Measurements from ENCODE around the gene GLRA3. TPM values are rescaled to one million over a fixed set of nuclear protein-coding genes. Genes with fewer than 3 reads are reported as not detected.

GLRA3 gene
- total RNA-seq, 2 experiments from 2014 or later, result not detected

DNA sequence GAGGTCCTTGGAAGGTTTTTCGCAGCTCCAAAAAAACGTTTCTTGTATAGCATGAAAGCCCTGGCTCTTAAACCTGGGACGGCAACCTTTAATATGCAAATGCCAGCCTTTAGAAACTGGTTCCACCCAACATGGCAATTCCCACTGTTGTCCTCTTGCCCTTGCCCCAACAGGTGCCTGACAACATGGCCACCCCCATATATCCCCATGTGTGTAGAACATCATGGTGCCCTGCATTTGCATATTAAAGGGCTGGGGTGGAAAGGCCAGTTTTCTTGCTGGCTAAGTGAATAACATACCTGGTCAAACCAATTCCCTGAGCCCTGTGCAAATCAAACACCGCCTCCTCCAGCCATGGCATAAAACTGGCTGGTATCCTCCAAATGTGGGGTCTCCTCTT lies 26.0 kb upstream of the GLRA3 start:
- CTCF ChIA-PET, result no interaction called here
- Mint-ChIP-seq H3K27me3 (no peaks in the 10 kb centered on the region), H3K36me3 (ENCODE audit: low read depth) (no peaks in the 10 kb centered on the region), H3K4me1 (no peaks in the 10 kb centered on the region), H3K9me3 (no peaks in the 10 kb centered on the region), H3K27ac (no peak overlapping the region), H3K4me3 (no peak overlapping the region)
- no peak for DNase-seq
- POLR2A ChIA-PET, result no interaction called here

DNA sequence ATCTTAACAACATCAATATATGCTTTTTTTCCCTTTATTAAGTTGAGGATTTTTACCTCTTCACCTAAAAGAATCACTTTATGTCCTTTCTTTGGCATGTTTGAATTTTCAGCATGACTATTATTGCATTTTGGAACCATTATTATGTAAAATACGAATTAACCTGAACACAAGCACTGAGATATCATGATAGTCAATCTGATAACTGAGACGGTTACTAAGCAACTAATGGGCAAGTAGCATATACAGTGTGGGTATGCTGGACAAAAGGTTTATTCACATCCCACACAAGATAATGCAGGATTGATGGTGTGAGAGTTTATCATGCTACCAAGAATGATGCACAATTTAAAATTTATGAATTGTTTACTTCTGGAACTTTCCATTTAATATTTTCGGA lies 24.6 kb upstream of the GLRA3 start:
- Mint-ChIP-seq H3K4me3 (no peak overlapping the region), H3K27ac (no peak overlapping the region), H3K4me1 (no peaks in the 10 kb centered on the region), H3K27me3 (no peaks in the 10 kb centered on the region), H3K9me3 (no peaks in the 10 kb centered on the region), H3K36me3 (ENCODE audit: low read depth) (no peaks in the 10 kb centered on the region)
- DNase-seq, result no peak
- ChIA-PET CTCF (no interaction called here), POLR2A (no interaction called here)

- Mint-ChIP-seq H3K36me3 (ENCODE audit: low read depth) (no peaks in the 10 kb centered on the region), H3K9me3 (peaks cover 3% of the 10 kb centered on the region), H3K27ac (no peak overlapping the region), H3K4me3 (no peak overlapping the region), H3K4me1 (no peaks in the 10 kb centered on the region), H3K27me3 (no peaks in the 10 kb centered on the region)
- CTCF ChIA-PET, result no interaction called here
- DNase-seq, result no peak
- POLR2A ChIA-PET, result no interaction called here
These were observed 19.5 kb upstream of the GLRA3 start for GRCh38 chr4:174848596-174848995.

GRCh38 chr4:174847801-174848427 lies 18.9 kb upstream of the GLRA3 start:
- ChIA-PET POLR2A (no interaction called here), CTCF (no interaction called here)
- peaks cover 4% of the 10 kb centered on the region for H3K9me3 Mint-ChIP-seq
- H3K4me1 Mint-ChIP-seq, result no peaks in the 10 kb centered on the region
- no peak overlapping the region for H3K4me3 Mint-ChIP-seq
- DNase-seq, result no peak
- H3K27ac Mint-ChIP-seq, result no peak overlapping the region
- no peaks in the 10 kb centered on the region for H3K27me3 Mint-ChIP-seq
- H3K36me3 Mint-ChIP-seq (ENCODE audit: low read depth), result no peaks in the 10 kb centered on the region

DNA sequence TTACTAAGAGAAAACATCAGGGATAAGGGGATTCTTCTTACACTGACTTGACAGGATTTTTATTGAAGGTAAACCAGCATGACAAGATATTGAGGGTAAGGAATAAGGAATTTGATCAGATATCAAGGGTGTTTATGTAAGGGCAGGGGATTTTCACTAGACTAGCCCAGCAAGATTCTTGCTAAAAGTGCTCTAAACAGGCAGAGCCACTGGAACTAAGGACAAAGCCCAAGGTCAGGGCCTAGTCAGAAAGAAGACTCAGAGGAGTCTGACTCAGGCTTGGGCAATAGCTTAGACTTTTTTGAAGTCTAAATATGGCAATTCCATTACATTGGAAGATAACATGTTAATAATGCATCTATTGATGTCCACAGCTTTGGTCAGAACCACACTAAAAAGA lies 6.5 kb upstream of the GLRA3 start:
- Mint-ChIP-seq H3K36me3 (ENCODE audit: low read depth) (no peaks in the 10 kb centered on the region), H3K27me3 (no peaks in the 10 kb centered on the region), H3K4me3 (no peak overlapping the region), H3K27ac (no peak overlapping the region), H3K4me1 (no peaks in the 10 kb centered on the region), H3K9me3 (no peaks in the 10 kb centered on the region)
- ChIA-PET POLR2A (no interaction called here), CTCF (no interaction called here)
- DNase-seq, result no peak

GRCh38 chr4:174834477-174834876 lies 5.4 kb upstream of the GLRA3 start:
- CTCF ChIA-PET, result no interaction called here

GRCh38 chr4:174826660-174827059 lies 2.4 kb downstream of the GLRA3 start:
- Mint-ChIP-seq H3K4me3 (no peak overlapping the region), H3K4me1 (peaks cover 4% of the 10 kb centered on the region), H3K27me3 (peaks cover 10% of the 10 kb centered on the region), H3K9me3 (peaks cover 3% of the 10 kb centered on the region), H3K36me3 (ENCODE audit: low read depth) (no peaks in the 10 kb centered on the region), H3K27ac (no peak overlapping the region)
- ChIA-PET POLR2A (no interaction called here), CTCF (no interaction called here)
- no peak for DNase-seq

More at GRCh38 chr4:174834477-174834876, 5.4 kb upstream of the GLRA3 start:
- H3K36me3 Mint-ChIP-seq (ENCODE audit: low read depth), result no peaks in the 10 kb centered on the region
- no peak overlapping the region for H3K4me3 Mint-ChIP-seq
- POLR2A ChIA-PET, result no interaction called here
- H3K9me3 Mint-ChIP-seq, result no peaks in the 10 kb centered on the region
- H3K4me1 Mint-ChIP-seq, result no peaks in the 10 kb centered on the region
- peaks cover 2% of the 10 kb centered on the region for H3K27me3 Mint-ChIP-seq
- H3K27ac Mint-ChIP-seq, result no peak overlapping the region
- DNase-seq, result no peak

DNA sequence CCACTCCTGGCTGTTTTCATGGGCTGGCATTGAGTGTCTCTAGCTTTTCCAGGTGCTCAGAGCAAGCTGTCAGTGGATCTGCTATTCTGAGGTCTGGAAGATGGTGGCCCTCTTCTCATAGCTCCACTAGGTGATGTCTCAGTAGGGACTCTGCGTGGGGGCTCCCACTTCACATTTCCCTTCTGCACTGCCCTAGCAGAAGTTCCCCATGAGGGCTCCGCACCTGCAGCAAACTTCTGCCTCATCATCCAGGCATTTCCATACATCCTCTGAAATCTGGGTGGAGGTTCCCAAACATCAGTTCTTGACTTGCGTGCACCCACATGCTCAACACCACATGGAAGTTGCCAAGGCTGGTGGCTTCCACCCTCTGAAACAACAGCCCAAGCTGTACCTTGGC lies 13.8 kb downstream of the GLRA3 start:
- Mint-ChIP-seq H3K4me3 (no peak overlapping the region), H3K27ac (no peak overlapping the region), H3K36me3 (ENCODE audit: low read depth) (no peaks in the 10 kb centered on the region), H3K27me3 (no peaks in the 10 kb centered on the region), H3K9me3 (no peaks in the 10 kb centered on the region), H3K4me1 (no peaks in the 10 kb centered on the region)
- CTCF ChIA-PET, result no interaction called here
- DNase-seq, result no peak
- POLR2A ChIA-PET, result no interaction called here

GRCh38 chr4:174813292-174813691 lies 15.8 kb downstream of the GLRA3 start:
- Mint-ChIP-seq H3K27me3 (no peaks in the 10 kb centered on the region), H3K27ac (no peak overlapping the region), H3K4me1 (no peaks in the 10 kb centered on the region), H3K36me3 (ENCODE audit: low read depth) (no peaks in the 10 kb centered on the region), H3K4me3 (no peak overlapping the region), H3K9me3 (no peaks in the 10 kb centered on the region)
- ChIA-PET POLR2A (no interaction called here), CTCF (no interaction called here)
- DNase-seq, result no peak

- H3K4me3 Mint-ChIP-seq, result no peak overlapping the region
- H3K4me1 Mint-ChIP-seq, result no peaks in the 10 kb centered on the region
- ChIA-PET POLR2A (no interaction called here), CTCF (no interaction called here)
- H3K36me3 Mint-ChIP-seq (ENCODE audit: low read depth), result no peaks in the 10 kb centered on the region
- no peak for DNase-seq
- no peak overlapping the region for H3K27ac Mint-ChIP-seq
- no peaks in the 10 kb centered on the region for H3K9me3 Mint-ChIP-seq
- H3K27me3 Mint-ChIP-seq, result no peaks in the 10 kb centered on the region
These were observed 18.2 kb downstream of the GLRA3 start for GRCh38 chr4:174810834-174811233.

GRCh38 chr4:174808836-174809235 lies 20.2 kb downstream of the GLRA3 start:
- no peak for DNase-seq
- Mint-ChIP-seq H3K9me3 (no peaks in the 10 kb centered on the region), H3K4me1 (no peaks in the 10 kb centered on the region), H3K4me3 (no peak overlapping the region), H3K27ac (no peak overlapping the region), H3K36me3 (ENCODE audit: low read depth) (no peaks in the 10 kb centered on the region), H3K27me3 (no peaks in the 10 kb centered on the region)
- CTCF ChIA-PET, result no interaction called here
- POLR2A ChIA-PET, result no interaction called here

DNA sequence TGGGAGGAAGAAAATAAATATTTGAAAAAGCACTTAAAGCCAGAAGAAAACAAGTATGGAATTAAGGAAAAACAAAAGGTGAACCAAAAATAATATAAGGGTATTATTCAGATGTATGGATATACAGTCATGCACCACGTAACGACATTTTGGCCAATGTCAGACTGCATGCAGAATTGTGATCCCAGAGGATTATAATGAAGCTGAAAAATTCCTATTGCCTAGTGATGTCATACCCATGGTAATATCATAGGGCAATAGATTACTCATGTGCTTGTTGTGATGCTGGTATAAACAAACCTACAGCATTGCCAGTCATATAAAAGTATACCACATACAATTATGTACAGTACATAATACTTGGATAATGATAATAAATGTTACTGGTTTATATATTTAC lies 20.9 kb downstream of the GLRA3 start:
- no peak overlapping the region for H3K4me3 Mint-ChIP-seq
- ChIA-PET POLR2A (no interaction called here), CTCF (no interaction called here)
- no peak for DNase-seq
- H3K36me3 Mint-ChIP-seq (ENCODE audit: low read depth), result no peaks in the 10 kb centered on the region
- H3K27me3 Mint-ChIP-seq, result no peaks in the 10 kb centered on the region
- no peaks in the 10 kb centered on the region for H3K9me3 Mint-ChIP-seq
- no peak overlapping the region for H3K27ac Mint-ChIP-seq
- no peaks in the 10 kb centered on the region for H3K4me1 Mint-ChIP-seq

DNA sequence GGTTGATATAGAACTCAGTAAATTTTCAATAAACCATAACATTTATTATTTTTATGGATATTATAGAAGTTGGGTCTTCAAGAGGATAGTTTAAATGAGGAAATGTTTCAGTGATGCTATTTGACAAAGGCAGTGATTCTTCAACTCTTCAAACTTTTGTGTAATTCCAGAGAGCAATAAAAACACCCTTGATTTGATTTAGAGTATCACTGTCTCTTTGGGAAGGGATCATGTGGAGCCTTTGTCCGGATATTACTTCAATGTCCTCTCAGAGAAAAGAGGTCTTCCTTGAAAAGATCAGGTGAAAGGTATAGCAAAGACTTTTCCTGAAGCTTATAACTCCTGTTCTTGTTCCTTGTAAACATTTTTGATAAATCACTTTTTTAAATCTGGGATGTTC lies 23.3 kb downstream of the GLRA3 start:
- Mint-ChIP-seq H3K27ac (no peak overlapping the region), H3K9me3 (no peaks in the 10 kb centered on the region), H3K4me3 (no peak overlapping the region), H3K4me1 (no peaks in the 10 kb centered on the region), H3K27me3 (no peaks in the 10 kb centered on the region), H3K36me3 (ENCODE audit: low read depth) (no peaks in the 10 kb centered on the region)
- ChIA-PET POLR2A (no interaction called here), CTCF (no interaction called here)
- DNase-seq, result no peak

- Mint-ChIP-seq H3K9me3 (no peaks in the 10 kb centered on the region), H3K36me3 (ENCODE audit: low read depth) (no peaks in the 10 kb centered on the region), H3K27ac (no peak overlapping the region), H3K4me1 (no peaks in the 10 kb centered on the region), H3K4me3 (no peak overlapping the region), H3K27me3 (no peaks in the 10 kb centered on the region)
- no peak for DNase-seq
- ChIA-PET POLR2A (no interaction called here), CTCF (no interaction called here)
These were observed 34.4 kb downstream of the GLRA3 start for GRCh38 chr4:174794543-174795094.

Measured in activated CD4-positive, alpha-beta T cell treated with anti-CD3 and anti-CD28 coated beads, Interleukin-2, amount 10 ng/mL, durations not matched to agents 7 days and 5 days (primary cell).